HG03095 (cell line): ENCODE measurements around the gene FGF14.
"Not testable (repeated sequence)": the region's sequence is repeated elsewhere in the genome, so short reads cannot be mapped to it uniquely, and the experiment has no call there.

Experiments
- ATAC-seq: cut with Tn5 transposase; IDR thresholded peaks from one replicate; pipeline ENCODE4 v1.9.1; 2021; ENCODE audit warnings: moderate library complexity; ENCODE audit not compliant: unreplicated experiment

Gene FGF14

DNA sequence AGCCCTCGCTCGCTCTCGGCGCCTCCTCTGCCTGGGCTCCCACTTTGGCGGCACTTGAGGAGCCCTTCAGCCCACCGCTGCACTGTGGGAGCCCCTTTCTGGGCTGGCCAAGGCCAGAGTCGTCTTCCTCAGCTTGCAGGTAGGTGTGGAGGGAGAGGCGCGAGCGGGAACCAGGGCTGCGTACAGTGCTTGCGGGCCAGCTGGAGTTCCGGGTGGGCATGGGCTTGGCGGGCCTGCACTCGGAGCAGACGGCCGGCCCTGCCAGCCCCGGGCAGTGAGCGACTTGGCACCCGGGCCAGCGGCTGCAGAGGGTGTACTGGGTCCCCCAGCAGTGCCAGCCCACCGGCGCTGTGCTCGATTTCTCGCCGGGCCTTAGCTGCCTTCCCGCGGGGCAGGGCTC, 333.5 kb downstream of the FGF14 start:
- not testable (repeated sequence) for ATAC-seq

DNA sequence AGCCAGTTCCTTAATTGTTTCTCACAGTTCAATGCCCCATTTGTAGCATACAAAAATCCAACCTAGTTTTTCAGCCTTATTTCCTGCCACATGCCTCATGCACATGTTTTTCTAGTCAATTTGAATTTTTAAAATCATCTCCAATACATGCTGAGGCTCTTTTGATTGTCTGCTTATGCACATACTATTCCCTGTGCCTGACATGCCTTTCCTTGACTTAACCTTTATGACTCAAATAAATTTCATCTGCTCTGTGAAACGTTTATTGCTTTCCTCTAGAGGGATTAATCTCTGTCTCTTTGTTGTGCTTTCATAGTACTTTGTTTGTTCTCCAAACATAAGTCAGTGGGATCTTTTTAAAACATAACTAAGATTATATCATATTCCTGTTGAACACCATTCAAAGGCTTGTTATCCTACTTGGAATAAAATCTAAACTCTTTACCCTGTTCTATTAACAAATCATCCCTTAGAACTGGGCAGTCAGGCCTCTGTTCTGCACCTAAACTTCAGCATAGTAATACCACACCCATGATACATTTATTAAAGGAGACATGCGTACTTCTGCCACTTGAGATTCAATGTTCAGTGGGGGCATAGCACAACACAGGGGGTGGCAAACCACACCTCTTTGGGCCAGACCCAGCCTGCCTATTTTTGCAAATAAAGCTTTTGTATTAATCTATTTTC, 346.6 kb downstream of the FGF14 start:
- ATAC-seq: no peak

DNA sequence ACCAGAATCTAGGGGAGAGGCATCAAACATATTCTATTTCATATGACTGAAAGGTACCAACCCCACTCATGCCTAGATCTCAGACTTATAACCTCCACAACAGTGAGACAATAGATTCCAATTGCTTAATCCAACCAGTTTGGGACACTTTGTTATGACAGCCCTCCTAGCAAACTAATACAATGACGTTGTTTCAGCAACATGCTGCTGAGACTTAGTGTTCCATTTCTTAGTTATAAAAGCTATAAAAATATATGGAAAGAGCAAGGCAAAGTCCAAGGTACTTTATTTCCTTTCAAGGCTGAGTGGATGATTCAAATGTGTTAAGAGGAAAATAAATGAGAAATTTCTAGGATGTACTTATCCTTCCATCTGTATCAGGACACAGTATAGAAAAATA, 352.0 kb downstream of the FGF14 start:
- ATAC-seq: no peak

DNA sequence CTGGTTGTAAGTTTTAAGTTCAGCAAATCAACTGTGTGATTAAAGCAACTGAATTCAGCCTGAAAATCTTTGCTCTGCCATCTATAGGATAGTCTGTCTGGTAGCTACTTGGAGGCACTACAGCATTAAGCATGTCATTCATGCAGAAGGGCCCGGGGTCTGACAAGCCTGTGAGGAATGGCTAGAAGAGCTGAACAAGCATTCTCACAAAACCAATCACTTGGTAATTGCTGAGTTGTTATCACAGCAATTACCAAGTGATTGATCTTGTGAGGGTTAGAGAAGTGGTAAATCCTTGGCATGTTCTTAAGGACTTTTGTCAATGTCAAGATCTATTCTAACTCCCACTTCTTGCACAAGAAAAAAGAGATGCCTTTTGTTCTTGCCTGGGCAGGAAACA, 356.1 kb downstream of the FGF14 start:
- ATAC-seq: no peak

DNA sequence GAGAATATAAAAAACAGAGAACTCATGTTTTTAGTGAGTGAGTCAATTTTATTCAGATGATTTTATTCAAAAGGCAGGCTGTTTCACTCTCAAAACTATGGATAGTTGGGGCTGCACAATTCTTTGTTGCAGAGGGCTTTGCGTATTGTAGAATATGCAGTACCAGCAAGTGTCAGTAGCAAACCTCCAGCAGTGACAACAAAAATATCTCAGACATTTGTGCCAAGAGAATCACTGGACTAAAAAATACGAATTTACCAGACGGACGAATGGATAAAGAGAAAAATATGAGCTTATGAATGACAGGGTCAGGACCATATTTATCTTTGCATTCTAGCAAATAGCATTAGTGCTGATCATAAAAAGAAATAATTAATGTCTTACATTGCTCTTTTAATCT, 359.1 kb downstream of the FGF14 start:
- no peak for ATAC-seq

DNA sequence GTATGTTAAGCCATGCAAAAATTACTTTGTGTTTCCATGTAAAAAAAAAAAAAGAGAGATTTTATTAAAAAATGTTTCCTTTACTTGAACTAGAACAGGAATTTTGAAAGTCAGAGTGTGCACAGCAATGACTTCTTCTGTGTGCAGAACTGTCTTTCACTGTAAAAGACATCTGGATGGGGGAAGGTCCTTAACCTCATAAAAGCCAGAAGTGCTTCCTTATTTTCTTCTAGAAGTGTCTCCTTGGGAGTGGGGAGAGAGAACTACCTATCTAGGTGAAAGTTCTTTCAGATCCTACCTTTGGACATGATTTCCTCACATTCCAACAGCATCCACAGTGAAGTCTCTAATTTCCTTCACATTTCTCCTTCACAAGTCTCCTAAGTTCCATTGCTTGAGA, 360.3 kb downstream of the FGF14 start:
- ATAC-seq: no peak

DNA sequence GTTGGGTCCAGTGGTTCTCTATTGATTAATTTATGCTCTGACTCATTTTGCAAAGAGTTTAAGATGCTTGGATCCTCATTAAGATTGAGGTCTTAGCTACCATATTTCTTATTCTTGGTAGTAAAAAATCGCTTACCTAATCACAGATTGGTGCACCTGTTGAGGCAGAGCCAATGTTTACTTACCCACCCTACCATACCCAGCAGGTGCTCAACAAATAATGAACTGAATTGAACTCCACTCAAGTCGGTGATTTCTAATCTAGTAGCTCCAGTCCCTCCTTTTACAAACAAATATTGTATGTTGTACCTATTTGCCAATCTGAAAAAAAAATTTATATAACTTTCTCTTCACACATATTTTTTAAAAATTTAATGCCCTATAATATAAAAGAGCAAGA, 361.0 kb downstream of the FGF14 start:
- ATAC-seq: no peak

DNA sequence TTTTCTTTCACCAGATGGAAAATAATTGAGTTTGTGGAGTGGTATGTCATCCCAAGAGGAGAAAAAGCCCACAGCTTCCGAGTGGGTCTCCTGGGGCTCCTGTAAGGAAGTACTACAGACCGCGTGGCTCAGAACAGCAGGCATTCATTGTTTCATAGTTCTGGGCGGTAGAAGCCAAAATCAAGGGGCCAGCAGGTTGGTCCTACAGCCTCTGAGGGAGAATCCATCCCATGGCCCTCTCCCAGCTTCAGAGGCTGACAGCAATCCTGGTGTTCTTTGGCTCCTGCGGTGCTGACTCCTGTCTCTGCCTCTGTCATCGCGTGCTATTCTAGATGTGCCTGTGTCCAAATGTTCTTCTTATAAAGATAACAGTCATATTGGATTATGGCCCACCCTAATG, 362.6 kb downstream of the FGF14 start:
- no peak for ATAC-seq

DNA sequence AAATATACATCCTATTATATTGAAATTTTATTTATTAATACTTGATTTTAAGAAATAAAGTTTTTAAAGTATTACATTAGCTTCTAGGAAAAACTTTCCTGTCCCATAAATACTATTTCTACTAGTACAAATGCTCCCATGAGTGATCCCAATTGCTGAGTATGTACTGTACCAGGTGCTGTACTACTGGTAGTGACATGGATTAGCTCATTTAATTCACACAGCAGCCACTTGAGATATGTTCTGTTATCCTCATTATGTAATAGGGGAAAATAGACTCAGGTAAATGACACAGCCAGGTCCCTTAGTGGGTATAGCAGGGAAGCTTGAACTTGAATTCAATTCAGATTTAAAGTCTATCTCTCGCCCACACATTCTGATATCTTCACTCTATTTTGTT, 363.1 kb downstream of the FGF14 start:
- no peak for ATAC-seq

DNA sequence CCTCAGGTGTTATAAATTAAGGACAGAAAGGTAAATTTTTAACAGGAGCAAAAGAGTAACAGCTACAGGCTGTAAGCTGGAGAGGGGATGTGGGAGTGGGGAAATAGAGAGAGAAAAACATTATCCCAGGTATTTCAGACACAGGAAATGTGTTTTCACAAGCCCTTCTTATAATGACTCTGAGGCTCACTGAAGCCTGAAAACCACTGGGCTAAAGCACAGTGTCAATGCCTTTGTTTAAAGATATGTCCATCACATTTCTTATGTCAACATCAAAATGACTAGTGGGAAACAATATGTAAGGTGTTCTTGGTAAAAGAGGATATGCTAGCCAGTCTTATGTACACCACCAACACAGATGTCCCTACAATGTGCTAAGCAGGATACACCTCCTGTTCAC, 365.9 kb downstream of the FGF14 start:
- no peak for ATAC-seq

DNA sequence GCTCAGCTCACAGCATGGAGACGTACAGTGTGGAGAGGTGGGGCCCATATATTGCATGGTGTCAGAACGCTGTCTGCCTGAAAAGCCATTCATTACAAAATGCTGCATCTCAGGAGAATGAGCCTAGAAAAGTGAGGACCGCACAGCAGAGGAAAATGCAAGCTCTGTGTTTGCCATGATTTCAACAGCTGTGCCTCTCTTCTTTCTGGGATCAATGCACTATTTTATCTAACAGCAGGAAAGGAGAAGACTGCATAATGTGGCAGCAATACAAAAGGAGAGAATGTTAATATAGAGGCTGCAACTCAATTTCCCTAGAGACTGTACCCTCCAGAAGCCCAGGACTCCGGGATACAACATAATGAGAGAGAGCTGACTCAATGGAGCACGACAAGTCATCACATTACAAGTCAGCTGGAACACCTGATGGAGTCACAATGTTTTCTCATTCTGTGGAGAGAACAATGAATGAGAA, 368.0 kb downstream of the FGF14 start:
- ATAC-seq: no peak

DNA sequence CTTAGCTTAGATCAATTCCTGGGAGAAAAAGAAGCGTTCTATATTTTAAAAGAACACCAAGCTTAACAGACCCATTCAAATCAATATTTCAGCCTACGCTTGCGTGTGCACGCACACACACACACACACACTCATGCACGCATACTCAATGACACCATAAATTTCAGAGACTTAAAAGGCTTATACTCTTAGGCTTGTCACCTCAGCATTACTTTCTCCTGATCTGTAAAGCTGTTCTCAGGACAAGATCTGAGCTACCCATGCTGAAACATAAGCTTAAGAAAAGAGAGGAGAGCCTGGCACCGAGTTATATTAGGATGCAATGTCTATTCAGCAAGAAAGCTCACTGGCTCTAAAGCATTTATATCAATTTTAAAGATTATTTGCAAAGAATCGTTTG, 368.5 kb downstream of the FGF14 start:
- no peak for ATAC-seq

DNA sequence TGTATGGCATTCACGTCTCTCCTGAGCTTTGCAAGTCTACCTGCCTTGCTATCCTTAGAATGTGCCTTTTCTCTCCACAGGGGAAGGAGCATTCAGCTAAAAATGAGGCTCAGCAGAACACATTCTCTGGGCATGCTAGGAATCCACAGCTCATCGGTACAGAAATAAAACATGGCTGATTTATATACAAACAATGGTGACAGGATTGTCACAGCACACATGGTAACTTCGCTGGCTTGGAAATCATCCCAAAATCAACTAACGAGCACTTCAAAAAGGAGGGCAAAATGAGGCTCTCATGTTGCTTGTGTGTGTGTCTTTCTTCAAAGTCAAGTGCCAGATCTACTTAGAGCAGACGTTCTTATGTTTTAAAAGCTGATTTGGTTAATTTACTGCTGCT, 373.0 kb downstream of the FGF14 start:
- ATAC-seq: no peak

DNA sequence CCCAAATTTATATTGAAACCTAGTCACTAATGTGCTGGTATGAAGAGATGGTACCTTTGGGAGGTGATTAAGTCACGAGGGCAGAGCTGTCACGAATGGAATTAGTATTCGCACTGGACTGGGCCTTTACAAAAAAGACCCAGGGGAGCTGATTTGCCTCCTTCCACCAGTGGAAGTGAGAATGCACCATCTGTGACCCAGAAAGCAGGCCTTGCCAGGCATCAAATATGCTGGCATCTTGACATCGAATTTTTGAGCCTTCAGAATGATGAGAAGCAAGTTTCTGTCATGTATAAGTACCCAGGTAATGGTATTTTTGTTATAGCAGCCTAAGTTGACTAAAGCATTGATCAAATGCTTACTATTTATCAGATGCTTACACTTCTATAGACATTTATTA, 373.6 kb downstream of the FGF14 start:
- ATAC-seq: no peak

DNA sequence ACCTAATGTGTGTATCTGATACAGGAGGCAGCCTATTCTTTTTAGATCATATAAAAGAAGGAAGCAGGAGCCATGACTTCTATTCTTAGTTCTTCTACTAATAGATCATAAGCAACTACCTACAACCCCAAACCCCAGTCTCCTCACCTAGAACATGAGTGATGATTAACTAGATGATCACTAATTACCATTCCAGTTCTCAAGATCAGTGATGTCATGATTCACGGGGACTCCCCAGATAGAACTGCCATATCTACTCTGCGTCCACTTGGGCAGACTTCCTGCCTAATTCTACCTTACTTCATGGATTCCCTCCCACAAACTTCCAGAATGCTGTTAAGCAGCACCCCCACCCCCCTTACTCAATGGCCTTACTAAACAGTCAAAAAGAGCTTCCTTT, 380.1 kb downstream of the FGF14 start:
- ATAC-seq: no peak

DNA sequence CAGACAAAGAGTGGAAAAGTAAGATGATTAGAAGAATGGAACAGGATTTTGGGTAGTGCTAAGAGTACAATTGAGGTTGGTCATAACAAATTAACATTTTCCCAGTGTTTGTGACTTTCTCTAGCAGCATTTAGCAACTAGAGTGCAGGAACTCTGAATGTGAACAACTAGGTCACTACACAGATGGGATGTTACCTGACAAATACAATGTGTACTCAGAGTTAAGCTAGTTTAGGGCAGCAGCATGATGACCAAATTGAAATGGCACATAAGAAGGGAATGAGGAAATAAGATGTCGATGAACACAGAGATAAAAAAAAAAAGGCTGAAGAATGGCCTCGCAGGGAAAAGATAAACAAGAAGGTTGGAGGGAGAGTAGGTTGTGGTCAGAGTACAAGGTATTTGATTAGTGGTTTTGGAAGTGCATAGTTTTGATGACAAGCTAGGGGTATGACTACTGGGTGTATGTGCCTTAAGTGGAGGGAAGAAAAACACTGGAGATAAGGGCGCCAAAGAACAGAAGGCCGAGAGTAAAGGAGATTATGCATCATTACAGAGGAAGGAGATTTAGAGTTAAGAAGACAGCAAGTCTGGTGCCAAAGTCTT, 381.1 kb downstream of the FGF14 start:
- no peak for ATAC-seq

DNA sequence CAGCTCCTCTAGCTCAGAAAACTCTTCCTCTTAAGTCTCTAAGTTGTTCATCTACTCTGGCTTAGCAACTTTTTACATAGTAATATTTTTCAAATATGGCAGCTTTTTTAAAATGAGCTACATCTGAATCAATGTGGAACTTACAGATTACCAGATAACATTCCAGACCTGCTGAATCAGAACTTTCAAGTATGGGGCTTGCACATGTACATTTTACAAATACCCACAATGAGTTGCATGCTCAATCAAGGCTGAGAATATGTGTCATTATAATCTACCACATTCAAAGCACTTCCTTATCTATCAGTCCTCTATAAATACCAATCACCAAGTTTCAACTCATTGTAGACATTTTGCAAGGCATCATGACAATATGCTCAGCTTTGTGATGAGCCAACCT, 383.1 kb downstream of the FGF14 start:
- ATAC-seq: no peak

DNA sequence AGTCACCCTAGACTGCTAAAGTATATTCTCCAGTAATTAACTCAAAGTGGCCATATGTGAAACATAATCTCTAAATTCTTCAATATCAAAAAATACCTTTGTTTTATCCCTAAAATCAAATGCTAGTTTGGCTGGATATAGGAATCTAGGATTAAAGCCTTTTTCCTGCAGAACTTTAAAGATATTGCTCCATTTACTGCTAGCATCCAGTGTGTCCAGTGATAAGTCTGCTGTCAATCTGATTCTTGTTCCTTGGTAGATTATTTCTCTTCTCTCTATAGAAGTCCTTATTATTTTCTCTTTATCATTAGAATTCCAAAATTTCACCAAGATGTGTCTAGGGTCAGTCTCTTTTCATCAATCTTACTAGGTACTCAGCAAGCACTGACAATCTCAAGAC, 384.6 kb downstream of the FGF14 start:
- no peak for ATAC-seq

DNA sequence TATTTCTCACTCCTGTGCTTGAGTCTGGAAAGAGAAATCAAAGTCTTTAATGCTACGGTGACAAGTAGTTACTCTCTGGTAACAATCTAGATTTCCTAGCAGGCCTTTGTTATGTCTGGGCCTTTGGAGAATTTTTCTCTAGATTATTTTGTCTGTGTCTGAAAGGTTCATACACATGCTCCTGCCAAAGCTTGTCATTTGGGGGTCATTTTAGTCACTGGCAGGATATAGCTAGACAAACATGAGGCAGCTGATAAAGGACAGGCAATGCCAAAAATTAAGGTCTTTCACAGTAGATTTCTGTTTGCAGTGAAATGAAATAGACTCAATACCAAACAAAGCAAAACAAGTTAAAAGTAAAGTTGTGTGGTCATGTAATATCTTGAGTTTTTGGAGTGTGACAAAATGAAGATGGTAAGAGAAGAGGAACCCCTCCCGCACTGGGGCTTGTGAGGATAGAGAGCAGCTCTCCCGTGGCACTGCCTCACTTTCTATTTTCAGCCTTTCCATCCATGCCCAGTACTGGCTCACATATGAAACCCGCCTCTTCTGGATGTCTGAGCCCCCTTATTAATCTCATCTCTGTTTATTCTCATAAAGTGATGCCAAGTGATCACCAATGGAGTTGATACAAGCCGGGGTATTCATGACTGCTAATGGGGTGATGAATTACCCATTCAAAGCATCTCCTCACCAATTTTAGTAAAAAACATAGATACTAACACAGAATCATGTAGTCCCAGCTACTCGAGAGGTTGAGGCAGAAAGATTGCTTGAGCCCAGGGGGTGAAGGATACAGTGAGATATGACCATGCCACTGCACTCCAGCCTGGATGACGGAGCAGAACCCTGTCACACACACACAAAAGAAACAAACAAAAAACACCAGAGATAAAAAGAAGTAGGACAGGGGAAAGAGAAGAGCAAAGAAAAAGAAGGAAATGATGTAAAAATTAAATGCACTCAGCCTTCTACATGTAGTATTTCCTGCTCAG, 389.3 kb downstream of the FGF14 start:
- no peak for ATAC-seq

DNA sequence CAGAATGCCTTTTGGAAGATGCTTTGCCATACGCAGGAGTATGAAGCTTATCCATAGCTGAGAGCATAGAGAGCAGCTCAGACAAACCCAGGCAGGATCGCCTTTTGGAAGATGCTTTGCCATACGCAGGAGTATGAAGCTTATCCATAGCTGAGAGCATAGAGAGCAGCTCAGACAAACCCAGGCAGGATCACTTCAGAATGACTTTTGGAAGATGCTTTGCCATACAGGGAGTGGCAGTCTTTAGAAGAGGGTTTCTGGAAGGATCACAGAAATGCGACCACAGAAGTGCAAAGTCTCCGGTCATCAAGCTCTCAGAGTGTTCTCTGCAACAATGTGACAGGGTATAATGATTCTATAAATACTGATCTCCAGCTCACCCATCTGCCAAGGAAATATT, 390.4 kb downstream of the FGF14 start:
- ATAC-seq: not testable (repeated sequence)

DNA sequence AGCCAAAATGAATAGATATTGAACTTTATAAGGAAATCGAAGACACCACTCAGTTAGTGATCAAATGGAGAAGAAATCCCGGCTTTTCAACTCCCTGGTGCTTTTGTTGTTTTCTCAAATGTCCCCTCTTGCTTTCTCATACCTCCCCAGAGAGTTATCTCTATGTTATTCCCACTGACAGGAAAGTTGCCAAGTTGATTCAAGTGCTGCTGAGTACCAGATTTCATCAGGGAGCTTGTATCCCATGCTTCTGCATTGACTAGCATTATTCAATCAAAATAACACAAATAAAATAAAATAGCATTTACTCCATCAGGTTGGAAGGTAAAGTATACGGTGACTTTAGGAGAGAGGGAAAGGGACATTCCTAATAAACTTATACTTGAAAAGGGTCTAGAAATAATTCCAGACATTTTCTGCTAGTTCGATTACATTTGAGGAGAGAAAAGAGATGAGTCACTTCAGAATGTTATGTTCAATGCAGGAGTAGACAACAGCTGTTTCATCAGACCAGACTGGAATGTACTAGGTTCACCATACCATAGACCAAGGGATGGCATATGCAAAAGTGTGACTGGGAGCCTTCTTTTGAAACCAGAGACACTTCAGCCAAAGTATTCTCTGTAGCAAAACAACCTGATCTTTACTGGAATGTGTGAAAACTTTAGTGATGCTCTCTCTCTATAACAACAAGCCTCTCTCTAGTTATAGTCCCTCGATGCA, 397.8 kb downstream of the FGF14 start:
- ATAC-seq: no peak
